Measurements from ENCODE around the gene RBM45. TPM values are rescaled to one million over a fixed set of nuclear protein-coding genes. Genes with fewer than 3 reads are reported as not detected.
"Not testable (repeated sequence)": the region's sequence is repeated elsewhere in the genome, so short reads cannot be mapped to it uniquely, and the experiment has no call there.

RBM45 gene
- total RNA-seq, 1 donor from 2014 or later: 5.1 TPM

DNA sequence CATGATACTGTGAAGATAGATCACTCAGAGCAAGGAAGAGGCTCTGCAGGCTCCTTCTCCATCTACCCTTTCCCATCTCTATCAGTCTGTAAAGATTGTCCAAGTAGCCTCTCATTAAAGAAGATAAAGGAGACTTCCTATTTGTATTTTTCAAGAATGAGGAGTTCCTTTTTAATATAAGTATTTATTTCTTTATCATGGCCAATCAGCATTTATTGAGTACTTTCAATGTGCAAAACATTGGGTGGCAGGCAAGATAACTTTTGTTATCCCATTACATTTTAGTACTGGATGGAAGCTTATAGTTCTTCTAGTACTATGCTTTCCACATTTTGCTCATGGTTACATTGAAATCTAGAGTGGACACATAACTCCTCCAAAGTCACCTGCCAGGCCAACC, 36.1 kb upstream of the RBM45 start:
- TF ChIP-seq, protein P1, sequence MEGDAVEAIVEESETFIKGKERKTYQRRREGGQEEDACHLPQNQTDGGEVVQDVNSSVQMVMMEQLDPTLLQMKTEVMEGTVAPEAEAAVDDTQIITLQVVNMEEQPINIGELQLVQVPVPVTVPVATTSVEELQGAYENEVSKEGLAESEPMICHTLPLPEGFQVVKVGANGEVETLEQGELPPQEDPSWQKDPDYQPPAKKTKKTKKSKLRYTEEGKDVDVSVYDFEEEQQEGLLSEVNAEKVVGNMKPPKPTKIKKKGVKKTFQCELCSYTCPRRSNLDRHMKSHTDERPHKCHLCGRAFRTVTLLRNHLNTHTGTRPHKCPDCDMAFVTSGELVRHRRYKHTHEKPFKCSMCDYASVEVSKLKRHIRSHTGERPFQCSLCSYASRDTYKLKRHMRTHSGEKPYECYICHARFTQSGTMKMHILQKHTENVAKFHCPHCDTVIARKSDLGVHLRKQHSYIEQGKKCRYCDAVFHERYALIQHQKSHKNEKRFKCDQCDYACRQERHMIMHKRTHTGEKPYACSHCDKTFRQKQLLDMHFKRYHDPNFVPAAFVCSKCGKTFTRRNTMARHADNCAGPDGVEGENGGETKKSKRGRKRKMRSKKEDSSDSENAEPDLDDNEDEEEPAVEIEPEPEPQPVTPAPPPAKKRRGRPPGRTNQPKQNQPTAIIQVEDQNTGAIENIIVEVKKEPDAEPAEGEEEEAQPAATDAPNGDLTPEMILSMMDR (IDR thresholded peaks at IDR 0.05; ENCODE audit: borderline replicate concordance): no peak
- Histone ChIP-seq H3K4me3 (no peak overlapping the region), H3K27me3 (ENCODE audit: low read depth) (peaks cover 34% of the 10 kb centered on the region), H3K4me1 (peaks cover 14% of the 10 kb centered on the region), H3K9me3 (replicated peaks) (peaks cover 6% of the 10 kb centered on the region), H3K27ac (replicated peaks) (no peak overlapping the region), H3K36me3 (no peaks in the 10 kb centered on the region)
- no peak for DNase-seq
- intact Hi-C loops (cut with micrococcal nuclease): no loop called here

DNA sequence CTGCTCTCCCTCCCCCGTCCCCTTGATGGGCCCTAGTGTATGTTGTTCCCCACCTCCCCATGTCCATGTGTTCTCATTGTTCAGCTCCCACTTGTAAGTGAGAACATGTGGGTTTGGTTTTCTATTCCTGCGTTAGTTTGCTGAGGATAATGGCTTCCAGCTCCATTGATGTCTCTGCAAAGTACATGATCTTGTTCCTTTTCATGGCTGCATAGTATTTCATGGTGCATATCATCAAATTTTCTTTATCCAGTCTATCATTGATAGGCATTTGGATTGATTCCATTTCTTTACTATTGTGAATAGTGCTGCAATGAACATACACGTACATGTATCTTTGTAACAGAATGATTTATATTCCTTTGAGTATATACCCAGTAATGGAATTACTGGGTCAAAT, 33.0 kb upstream of the RBM45 start:
- H3K36me3 ChIP-seq; intact Hi-C loops (cut with micrococcal nuclease); DNase-seq; H3K9me3 ChIP-seq (replicated peaks); H3K27ac ChIP-seq (replicated peaks); H3K4me3 ChIP-seq; H3K4me1 ChIP-seq: not testable (repeated sequence)
- peaks cover 11% of the 10 kb centered on the region for H3K27me3 ChIP-seq (ENCODE audit: low read depth)

DNA sequence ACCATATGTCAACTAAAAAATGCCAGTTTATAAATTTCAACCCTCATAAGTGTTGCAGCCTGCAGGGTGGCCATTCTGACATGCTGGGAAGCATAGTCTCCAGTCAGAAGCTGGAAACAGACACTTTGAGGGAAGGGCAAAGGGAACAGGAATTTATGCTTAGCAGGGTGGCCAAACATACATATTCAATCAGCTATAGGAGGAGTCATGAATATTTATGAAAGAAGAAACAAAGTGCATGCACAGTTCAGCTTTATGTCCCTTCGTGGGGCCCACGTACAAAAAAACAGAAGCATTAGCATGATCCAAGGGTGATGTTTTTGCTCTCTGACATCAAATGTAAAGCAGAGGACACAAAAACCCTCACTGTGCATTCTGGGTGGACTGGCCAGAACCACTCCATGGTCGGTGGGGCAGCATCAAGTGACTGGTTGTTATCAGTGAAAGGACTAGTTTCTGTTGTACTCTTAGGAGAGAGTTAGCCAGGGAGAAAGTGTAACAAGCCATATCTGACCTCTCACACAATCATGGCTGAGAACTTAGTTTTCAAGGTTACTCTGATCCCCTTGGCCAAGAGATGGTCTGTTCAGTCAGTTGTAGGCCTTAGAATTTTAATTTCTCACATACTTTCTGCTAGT, 29.7 kb upstream of the RBM45 start:
- intact Hi-C loops (cut with micrococcal nuclease): no loop called here
- DNase-seq: no peak
- Histone ChIP-seq H3K27me3 (ENCODE audit: low read depth) (no peaks in the 10 kb centered on the region), H3K9me3 (replicated peaks) (peaks cover 6% of the 10 kb centered on the region), H3K4me3 (no peak overlapping the region), H3K4me1 (no peaks in the 10 kb centered on the region), H3K27ac (replicated peaks) (no peak overlapping the region), H3K36me3 (no peaks in the 10 kb centered on the region)
- TF ChIP-seq, protein P1 (IDR thresholded peaks at IDR 0.05; ENCODE audit: borderline replicate concordance): no peak

DNA sequence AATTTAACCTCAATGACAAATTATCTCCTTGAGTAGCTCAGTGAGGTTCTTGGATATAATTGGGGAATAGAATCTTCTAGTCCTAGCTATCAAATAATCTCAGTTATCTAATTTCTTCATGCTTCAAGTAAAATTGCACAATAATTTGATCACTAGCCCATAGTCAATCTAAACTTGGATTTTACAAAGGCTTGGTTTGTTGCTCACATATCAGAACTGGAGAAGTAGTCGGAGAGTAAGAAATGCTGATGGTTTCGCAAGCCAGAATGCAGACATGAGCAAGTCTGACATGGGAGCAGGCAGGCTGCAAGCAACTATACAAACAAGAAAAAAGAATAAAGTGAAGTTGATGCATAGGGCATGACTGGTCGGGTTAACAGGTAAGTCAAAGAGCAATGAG, 28.0 kb upstream of the RBM45 start:
- H3K27me3 ChIP-seq (ENCODE audit: low read depth): no peaks in the 10 kb centered on the region
- DNase-seq: no peak
- no peak overlapping the region for H3K27ac ChIP-seq (replicated peaks)
- intact Hi-C loops (cut with micrococcal nuclease): no loop called here
- H3K9me3 ChIP-seq (replicated peaks): peaks cover 3% of the 10 kb centered on the region
- no peaks in the 10 kb centered on the region for H3K4me1 ChIP-seq
- H3K36me3 ChIP-seq: no peaks in the 10 kb centered on the region
- H3K4me3 ChIP-seq: no peak overlapping the region
- TF ChIP-seq, protein P1 (IDR thresholded peaks at IDR 0.05; ENCODE audit: borderline replicate concordance): no peak

DNA sequence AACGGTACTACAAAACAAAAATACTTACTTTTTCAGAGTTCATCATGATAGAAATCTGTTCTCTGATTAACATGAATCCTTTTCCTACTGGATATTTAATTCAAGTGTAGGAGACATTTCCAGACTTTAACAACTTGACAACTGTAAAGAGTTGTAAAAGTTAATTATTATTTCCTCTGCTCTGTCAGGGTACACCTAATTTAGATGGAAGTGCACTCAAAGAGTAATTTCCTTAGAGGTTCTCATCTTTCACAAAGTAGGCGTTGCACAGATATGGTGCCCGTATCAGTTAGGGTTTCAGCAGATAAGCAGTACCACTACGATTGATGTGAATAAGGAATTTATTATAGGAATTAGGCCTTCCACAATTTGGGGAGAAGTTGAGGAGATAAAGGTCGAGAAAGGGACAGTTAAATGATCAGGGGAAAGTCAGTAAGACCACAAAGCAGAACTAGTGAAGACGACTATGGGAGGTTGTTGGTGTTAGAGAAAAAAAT, 23.4 kb upstream of the RBM45 start:
- DNase-seq: no peak
- TF ChIP-seq, protein P1 (IDR thresholded peaks at IDR 0.05; ENCODE audit: borderline replicate concordance): no peak
- H3K27me3 ChIP-seq (ENCODE audit: low read depth): no peaks in the 10 kb centered on the region
- H3K4me3 ChIP-seq: no peak overlapping the region
- no peaks in the 10 kb centered on the region for H3K36me3 ChIP-seq
- no peaks in the 10 kb centered on the region for H3K9me3 ChIP-seq (replicated peaks)
- intact Hi-C loops (cut with micrococcal nuclease): no loop called here
- no peaks in the 10 kb centered on the region for H3K4me1 ChIP-seq
- H3K27ac ChIP-seq (replicated peaks): no peak overlapping the region

DNA sequence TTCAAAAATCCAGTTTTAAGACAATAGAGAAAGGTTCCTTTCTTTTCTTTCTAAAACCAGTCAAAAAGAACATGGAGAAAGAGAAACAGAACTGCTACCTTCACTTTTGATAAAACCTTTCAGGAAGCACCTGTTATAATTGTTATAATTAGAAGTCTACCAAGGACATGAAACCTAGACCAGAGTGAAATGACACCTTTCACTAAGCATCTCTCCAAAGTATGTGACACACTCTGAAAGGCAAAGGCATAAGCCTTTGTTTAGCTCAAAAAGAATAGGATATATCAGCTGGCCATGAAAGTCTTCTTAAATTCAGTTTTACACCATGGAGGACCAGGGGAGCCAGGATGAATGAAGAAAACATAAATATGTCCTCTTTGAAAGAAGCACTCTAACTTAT, 18.8 kb upstream of the RBM45 start:
- Histone ChIP-seq H3K9me3 (replicated peaks) (no peaks in the 10 kb centered on the region), H3K27me3 (ENCODE audit: low read depth) (no peaks in the 10 kb centered on the region), H3K27ac (replicated peaks) (no peak overlapping the region), H3K4me3 (no peak overlapping the region), H3K36me3 (no peaks in the 10 kb centered on the region), H3K4me1 (no peaks in the 10 kb centered on the region)
- DNase-seq: no peak
- intact Hi-C loops (cut with micrococcal nuclease): no loop called here
- TF ChIP-seq, protein P1 (IDR thresholded peaks at IDR 0.05; ENCODE audit: borderline replicate concordance): no peak
